PC-9 (cell line): ENCODE results near the gene KATNIP. TPM values are rescaled to one million over a fixed set of nuclear protein-coding genes. Genes with fewer than 3 reads are reported as not detected.

Source experiments
- BruUV-seq: library from RNA; stranded (reverse); fragments of 400-500 nt; replicated peaks from 2 replicates; lab custom pipeline; 2021; lab: Mats Ljungman, UMichigan
- CTCF ChIA-PET: fragments of 300-600 bp; sonication (Branson Sonifier 250); formaldehyde crosslinking; loops from one replicate; lab custom pipeline; 2022; ENCODE audit warnings: antibody characterized with exemption; lab: Charles Lee
- POLR2A ChIA-PET: fragments of 300-600 bp; sonication (Branson Sonifier 250); formaldehyde crosslinking; loops from one replicate; lab custom pipeline; 2022; ENCODE audit warnings: antibody characterized with exemption; ENCODE audit not compliant: unreplicated experiment; lab: Charles Lee
- DNase-seq, 2 experiments: peaks; one replicate each; pipeline versions ENCODE4 v3.0.0 to v3.0.0-alpha.2; 2015 to 2022; ENCODE audit warnings: mixed read lengths in 1 of 2
- H2AFZ ChIP-seq: fragments of 200-600 bp; sonication (generic); 2 replicates; pipeline ENCODE4 v1.8.1; 2017; ENCODE audit warnings: antibody characterized with exemption
- H3F3A ChIP-seq: fragments of 200-600 bp; sonication (generic); 2 replicates; pipeline ENCODE4 v1.8.1; 2017; ENCODE audit warnings: antibody characterized with exemption, mild to moderate bottlenecking, low read depth; ENCODE audit not compliant: insufficient read depth
- H3K27ac ChIP-seq: fragments of 200-600 bp; sonication (generic); 2 replicates; pipeline ENCODE4 v1.6.1; 2016; ENCODE audit warnings: mixed run types
- H3K27me3 ChIP-seq: fragments of 200-600 bp; sonication (generic); 2 replicates; pipeline ENCODE4 v1.6.1; 2016; ENCODE audit warnings: low read depth, mixed run types; ENCODE audit not compliant: insufficient read depth
- H3K36me3 ChIP-seq: fragments of 200-600 bp; sonication (generic); 2 replicates; pipeline ENCODE4 v1.6.1; 2016; ENCODE audit warnings: low read depth, mixed run types
- H3K4me1 ChIP-seq: fragments of 200-600 bp; sonication (generic); replicated peaks from 2 replicates; pipeline ENCODE4 v1.6.1; 2016; ENCODE audit warnings: mixed run types; ENCODE audit not compliant: insufficient read depth
- H3K4me2 ChIP-seq: fragments of 200-600 bp; sonication (generic); 2 replicates; pipeline ENCODE4 v1.6.1; 2017; ENCODE audit warnings: mixed run types
- H3K4me3 ChIP-seq: fragments of 200-600 bp; sonication (generic); 2 replicates; pipeline ENCODE4 v1.6.1; 2016; ENCODE audit warnings: mixed run types
- H3K79me2 ChIP-seq: fragments of 200-600 bp; sonication (generic); 2 replicates; pipeline ENCODE4 v1.6.1; 2017; ENCODE audit warnings: low read depth, mixed run types
- H3K9me2 ChIP-seq: fragments of 200-600 bp; sonication (generic); 2 replicates; pipeline ENCODE4 v1.8.1; 2017; ENCODE audit warnings: mild to moderate bottlenecking; ENCODE audit not compliant: insufficient read depth
- H3K9me3 ChIP-seq: fragments of 200-600 bp; sonication (generic); 2 replicates; pipeline ENCODE4 v1.8.1; 2016; ENCODE audit warnings: low read depth; ENCODE audit not compliant: insufficient read depth
- H4K20me1 ChIP-seq: fragments of 200-600 bp; sonication (generic); 2 replicates; pipeline ENCODE4 v1.8.1; 2017; ENCODE audit not compliant: insufficient read depth
- EZH2 ChIP-seq: fragments of 200-600 bp; sonication (generic); IDR thresholded peaks from 2 replicates; pipeline ENCODE4 v1.8.0; 2017; ENCODE audit warnings: antibody characterized with exemption, low read depth
- intact Hi-C: fragments of 100-400 bp; cut with micrococcal nuclease; formaldehyde crosslinking; loops from one replicate; pipeline ENCODE4 v1.10.0; 2022; ENCODE audit not compliant: unreplicated experiment
- total RNA-seq: library from RNA; stranded (reverse); gene quantifications from 2 replicates; pipeline ENCODE4 v1.2.3, GENCODE V29; 2021
- TF ChIP-seq, protein P1 (sequence below): fragments of 200-600 bp; sonication (generic); conservative IDR thresholded peaks from 2 replicates; pipeline ENCODE4 v1.6.1; 2017; ENCODE audit warnings: mixed run types, antibody characterized with exemption, mild to moderate bottlenecking, moderate library complexity

KATNIP gene
- total RNA-seq, 1 experiment from 2014 or later, result 64.8 TPM

GRCh38 chr16:27505297-27506236, 44.4 kb upstream of the KATNIP start:
- H3K27ac ChIP-seq, result no peak overlapping the region
- H3K4me2 ChIP-seq, result no peak overlapping the region
- intact Hi-C loops, result no loop called here
- no peaks in the 10 kb centered on the region for H3K27me3 ChIP-seq
- CTCF ChIA-PET, result no interaction called here
- H3K9me2 ChIP-seq, result no peaks in the 10 kb centered on the region
- no peak overlapping the region for H2AFZ ChIP-seq
- H3K79me2 ChIP-seq, result no peaks in the 10 kb centered on the region
- no peaks in the 10 kb centered on the region for H3F3A ChIP-seq
- H3K4me3 ChIP-seq, result no peak overlapping the region
- DNase-seq, result no peak
- POLR2A ChIA-PET, result no interaction called here
- TF ChIP-seq, protein P1, sequence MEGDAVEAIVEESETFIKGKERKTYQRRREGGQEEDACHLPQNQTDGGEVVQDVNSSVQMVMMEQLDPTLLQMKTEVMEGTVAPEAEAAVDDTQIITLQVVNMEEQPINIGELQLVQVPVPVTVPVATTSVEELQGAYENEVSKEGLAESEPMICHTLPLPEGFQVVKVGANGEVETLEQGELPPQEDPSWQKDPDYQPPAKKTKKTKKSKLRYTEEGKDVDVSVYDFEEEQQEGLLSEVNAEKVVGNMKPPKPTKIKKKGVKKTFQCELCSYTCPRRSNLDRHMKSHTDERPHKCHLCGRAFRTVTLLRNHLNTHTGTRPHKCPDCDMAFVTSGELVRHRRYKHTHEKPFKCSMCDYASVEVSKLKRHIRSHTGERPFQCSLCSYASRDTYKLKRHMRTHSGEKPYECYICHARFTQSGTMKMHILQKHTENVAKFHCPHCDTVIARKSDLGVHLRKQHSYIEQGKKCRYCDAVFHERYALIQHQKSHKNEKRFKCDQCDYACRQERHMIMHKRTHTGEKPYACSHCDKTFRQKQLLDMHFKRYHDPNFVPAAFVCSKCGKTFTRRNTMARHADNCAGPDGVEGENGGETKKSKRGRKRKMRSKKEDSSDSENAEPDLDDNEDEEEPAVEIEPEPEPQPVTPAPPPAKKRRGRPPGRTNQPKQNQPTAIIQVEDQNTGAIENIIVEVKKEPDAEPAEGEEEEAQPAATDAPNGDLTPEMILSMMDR, result no peak
- TF ChIP-seq EZH2, result no peak
- H3K4me1 ChIP-seq, result no peaks in the 10 kb centered on the region
- H3K36me3 ChIP-seq, result peaks cover 45% of the 10 kb centered on the region; the same call in 1 of the 2 replicates
- H4K20me1 ChIP-seq, result no peaks in the 10 kb centered on the region
- no TSS peak for BruUV-seq
- H3K9me3 ChIP-seq, result no peaks in the 10 kb centered on the region

GRCh38 chr16:27506771-27507170, 43.2 kb upstream of the KATNIP start:
- ChIA-PET CTCF (no interaction called here), POLR2A (interaction anchor here (0.6 kb wide), 1 partner anchor 43 kb away, joined by 4 read pairs; the partner anchor contains the start of genes GTF3C1 and KATNIP)
- no peaks in the 10 kb centered on the region for H3K79me2 ChIP-seq

GRCh38 chr16:27508476-27508875, 41.5 kb upstream of the KATNIP start:
- H2AFZ ChIP-seq, result no peak overlapping the region
- no peak overlapping the region for H3K4me2 ChIP-seq
- no peaks in the 10 kb centered on the region for H3K4me1 ChIP-seq
- H3K27ac ChIP-seq, result no peak overlapping the region
- no peaks in the 10 kb centered on the region for H3K9me2 ChIP-seq
- intact Hi-C loops, result no loop called here
- ChIA-PET POLR2A (no interaction called here), CTCF (no interaction called here)
- H3K27me3 ChIP-seq, result no peaks in the 10 kb centered on the region
- no TSS peak for BruUV-seq
- DNase-seq, result no peak
- no peaks in the 10 kb centered on the region for H3F3A ChIP-seq
- peaks cover 36% of the 10 kb centered on the region; the same call in 1 of the 2 replicates for H3K36me3 ChIP-seq
- no peak for TF ChIP-seq EZH2
- TF ChIP-seq, protein P1, result no peak
- H3K9me3 ChIP-seq, result no peaks in the 10 kb centered on the region
- H3K79me2 ChIP-seq, result no peaks in the 10 kb centered on the region
- H3K4me3 ChIP-seq, result no peak overlapping the region
- H4K20me1 ChIP-seq, result no peaks in the 10 kb centered on the region

More at GRCh38 chr16:27506771-27507170, 43.2 kb upstream of the KATNIP start:
- no peaks in the 10 kb centered on the region for H3F3A ChIP-seq
- DNase-seq, result no peak
- no peaks in the 10 kb centered on the region for H4K20me1 ChIP-seq
- no peak overlapping the region for H2AFZ ChIP-seq
- no peak for TF ChIP-seq EZH2
- TF ChIP-seq, protein P1, result no peak
- H3K9me2 ChIP-seq, result no peaks in the 10 kb centered on the region
- H3K4me1 ChIP-seq, result no peaks in the 10 kb centered on the region
- no peak overlapping the region for H3K4me2 ChIP-seq
- no peaks in the 10 kb centered on the region for H3K9me3 ChIP-seq
- no TSS peak for BruUV-seq
- intact Hi-C loops, result no loop called here
- peaks cover 41% of the 10 kb centered on the region; the same call in 1 of the 2 replicates for H3K36me3 ChIP-seq
- no peak overlapping the region for H3K27ac ChIP-seq
- no peaks in the 10 kb centered on the region for H3K27me3 ChIP-seq
- no peak overlapping the region for H3K4me3 ChIP-seq
